A549 (cell line): ENCODE measurements around the gene TNFRSF19.

ENCODE experiments used
- BHLHE40 ChIP-seq: IDR thresholded peaks from 2 replicates; pipeline ENCODE4 v1.6.1; 2012; ENCODE audit warnings: low read depth, low read length, inconsistent platforms
- JUNB ChIP-seq: fragments of >200 bp; sonication (Bioruptor Twin); formaldehyde crosslinking; IDR thresholded peaks from 2 replicates; pipeline ENCODE4 v1.6.1; 2016
- TF ChIP-seq, protein P1 (sequence below): fragments of >200 bp; sonication (Bioruptor Twin); formaldehyde crosslinking; IDR thresholded peaks from 3 replicates; pipeline ENCODE4 v1.5.1; 2016

DNA sequence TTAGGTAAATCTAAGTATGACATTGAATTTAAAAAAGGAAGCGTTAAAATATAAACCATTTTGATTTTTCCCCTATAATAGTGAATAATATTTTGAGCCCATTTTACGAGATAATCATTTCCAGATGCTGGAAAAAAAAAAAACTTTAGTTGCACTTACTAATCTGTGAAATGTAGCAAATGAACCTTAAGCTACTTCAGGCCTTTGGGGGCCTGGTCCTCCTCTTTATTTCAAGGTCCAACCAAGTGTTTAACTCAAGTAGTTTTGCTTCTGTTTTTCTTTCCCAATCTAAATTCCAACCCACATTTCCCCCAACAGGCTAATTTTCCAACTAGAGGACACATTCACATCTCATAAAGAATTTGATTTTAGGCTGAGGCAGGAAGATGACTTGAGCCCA, 101.2 kb downstream of the TNFRSF19 start:
- TF ChIP-seq JUNB (no peak), BHLHE40 (no peak)
- TF ChIP-seq, protein P1, sequence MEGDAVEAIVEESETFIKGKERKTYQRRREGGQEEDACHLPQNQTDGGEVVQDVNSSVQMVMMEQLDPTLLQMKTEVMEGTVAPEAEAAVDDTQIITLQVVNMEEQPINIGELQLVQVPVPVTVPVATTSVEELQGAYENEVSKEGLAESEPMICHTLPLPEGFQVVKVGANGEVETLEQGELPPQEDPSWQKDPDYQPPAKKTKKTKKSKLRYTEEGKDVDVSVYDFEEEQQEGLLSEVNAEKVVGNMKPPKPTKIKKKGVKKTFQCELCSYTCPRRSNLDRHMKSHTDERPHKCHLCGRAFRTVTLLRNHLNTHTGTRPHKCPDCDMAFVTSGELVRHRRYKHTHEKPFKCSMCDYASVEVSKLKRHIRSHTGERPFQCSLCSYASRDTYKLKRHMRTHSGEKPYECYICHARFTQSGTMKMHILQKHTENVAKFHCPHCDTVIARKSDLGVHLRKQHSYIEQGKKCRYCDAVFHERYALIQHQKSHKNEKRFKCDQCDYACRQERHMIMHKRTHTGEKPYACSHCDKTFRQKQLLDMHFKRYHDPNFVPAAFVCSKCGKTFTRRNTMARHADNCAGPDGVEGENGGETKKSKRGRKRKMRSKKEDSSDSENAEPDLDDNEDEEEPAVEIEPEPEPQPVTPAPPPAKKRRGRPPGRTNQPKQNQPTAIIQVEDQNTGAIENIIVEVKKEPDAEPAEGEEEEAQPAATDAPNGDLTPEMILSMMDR = no peak
